ENCODE data around the gene NFIA.

NFIA gene

GRCh38 chr1:61244114-61244513, 161.8 kb downstream of the NFIA start:
- H3K4me3 ChIP-seq (ENCODE audit: low read depth, low read length): no peak overlapping the region
- in situ Hi-C loops (cut with HindIII; ENCODE audit: low sequenced_read_pairs): no loop called here
- TF ChIP-seq CTCF (IDR thresholded peaks at IDR 0.05; ENCODE audit: low read depth, low read length): no peak
- peak; percentile 93 for DNase-seq (ENCODE audit: low read depth, low spot score)

GRCh38 chr1:61245696-61246400, 163.5 kb downstream of the NFIA start:
- no peak for TF ChIP-seq CTCF (IDR thresholded peaks at IDR 0.05; ENCODE audit: low read depth, low read length)
- no peak for DNase-seq (ENCODE audit: low read depth, low spot score)
- in situ Hi-C loops (cut with HindIII; ENCODE audit: low sequenced_read_pairs): no loop called here
- no peak overlapping the region for H3K4me3 ChIP-seq (ENCODE audit: low read depth, low read length)

GRCh38 chr1:61247051-61247825, 164.9 kb downstream of the NFIA start:
- TF ChIP-seq CTCF (IDR thresholded peaks at IDR 0.05; ENCODE audit: low read depth, low read length): no peak
- in situ Hi-C loops (cut with HindIII; ENCODE audit: low sequenced_read_pairs): no loop called here
- H3K4me3 ChIP-seq (ENCODE audit: low read depth, low read length): no peak overlapping the region
- no peak for DNase-seq (ENCODE audit: low read depth, low spot score)

GRCh38 chr1:61247881-61248752, 165.8 kb downstream of the NFIA start:
- H3K4me3 ChIP-seq (ENCODE audit: low read depth, low read length): no peak overlapping the region
- no peak for DNase-seq (ENCODE audit: low read depth, low spot score)
- in situ Hi-C loops (cut with HindIII; ENCODE audit: low sequenced_read_pairs): no loop called here
- TF ChIP-seq CTCF (IDR thresholded peaks at IDR 0.05; ENCODE audit: low read depth, low read length): no peak

GRCh38 chr1:61250933-61251332, 168.6 kb downstream of the NFIA start:
- no peak for TF ChIP-seq CTCF (IDR thresholded peaks at IDR 0.05; ENCODE audit: low read depth, low read length)
- in situ Hi-C loops (cut with HindIII; ENCODE audit: low sequenced_read_pairs): no loop called here

GRCh38 chr1:61253059-61253735, 170.8 kb downstream of the NFIA start:
- H3K4me3 ChIP-seq (ENCODE audit: low read depth, low read length): no peak overlapping the region
- in situ Hi-C loops (cut with HindIII; ENCODE audit: low sequenced_read_pairs): no loop called here
- no peak for TF ChIP-seq CTCF (IDR thresholded peaks at IDR 0.05; ENCODE audit: low read depth, low read length)
- peak; percentile 48 for DNase-seq (ENCODE audit: low read depth, low spot score)

More at GRCh38 chr1:61250933-61251332, 168.6 kb downstream of the NFIA start:
- no peak for DNase-seq (ENCODE audit: low read depth, low spot score)
- no peak overlapping the region for H3K4me3 ChIP-seq (ENCODE audit: low read depth, low read length)

Measured in astrocyte of the spinal cord (primary cell).